ENCODE data around the gene SUN2.

The SUN2 gene

GRCh38 chr22:38699143-38699542 lies 56.7 kb downstream of the SUN2 start:
- DNase-seq (ENCODE audit: insufficient read length): no peak
- no peak for TF ChIP-seq TAF1 (IDR thresholded peaks at IDR 0.05; ENCODE audit: borderline replicate concordance, low read depth, low read length)
- no peak for TF ChIP-seq POLR2AphosphoS5 (IDR thresholded peaks at IDR 0.05; ENCODE audit: low read depth, low read length)
- TF ChIP-seq POLR2A (IDR thresholded peaks at IDR 0.05; ENCODE audit: low read depth, low read length): no peak
- FAIRE-seq: no peak

- no peak for TF ChIP-seq POLR2A (IDR thresholded peaks at IDR 0.05; ENCODE audit: low read depth, low read length)
- TF ChIP-seq POLR2AphosphoS5 (IDR thresholded peaks at IDR 0.05; ENCODE audit: low read depth, low read length): no peak
- no peak for TF ChIP-seq TAF1 (IDR thresholded peaks at IDR 0.05; ENCODE audit: borderline replicate concordance, low read depth, low read length)
- DNase-seq (ENCODE audit: insufficient read length): no peak
- FAIRE-seq: no peak
Measured at GRCh38 chr22:38698407-38699094, 57.2 kb downstream of the SUN2 start.

GRCh38 chr22:38697425-38698089 lies 58.2 kb downstream of the SUN2 start:
- DNase-seq (ENCODE audit: insufficient read length) (no peak), FAIRE-seq (no peak)
- TF ChIP-seq POLR2AphosphoS5 (IDR thresholded peaks at IDR 0.05; ENCODE audit: low read depth, low read length): no peak

GRCh38 chr22:38696606-38697424 lies 59.0 kb downstream of the SUN2 start:
- DNase-seq (ENCODE audit: insufficient read length): no peak
- no peak for FAIRE-seq
- TF ChIP-seq POLR2AphosphoS5 (IDR thresholded peaks at IDR 0.05; ENCODE audit: low read depth, low read length) (no peak), POLR2A (IDR thresholded peaks at IDR 0.05; ENCODE audit: low read depth, low read length) (no peak), TAF1 (IDR thresholded peaks at IDR 0.05; ENCODE audit: borderline replicate concordance, low read depth, low read length) (no peak)

- no peak for FAIRE-seq
- no peak for DNase-seq (ENCODE audit: insufficient read length)
- TF ChIP-seq POLR2AphosphoS5 (IDR thresholded peaks at IDR 0.05; ENCODE audit: low read depth, low read length) (no peak), TAF1 (IDR thresholded peaks at IDR 0.05; ENCODE audit: borderline replicate concordance, low read depth, low read length) (no peak), POLR2A (IDR thresholded peaks at IDR 0.05; ENCODE audit: low read depth, low read length) (no peak)
Measured at GRCh38 chr22:38694940-38695339, 60.9 kb downstream of the SUN2 start.

- no peak for TF ChIP-seq TAF1 (IDR thresholded peaks at IDR 0.05; ENCODE audit: borderline replicate concordance, low read depth, low read length)
- TF ChIP-seq POLR2AphosphoS5 (IDR thresholded peaks at IDR 0.05; ENCODE audit: low read depth, low read length): no peak
- no peak for TF ChIP-seq POLR2A (IDR thresholded peaks at IDR 0.05; ENCODE audit: low read depth, low read length)
- no peak for FAIRE-seq
- no peak for DNase-seq (ENCODE audit: insufficient read length)
Measured at GRCh38 chr22:38694049-38694448, 61.7 kb downstream of the SUN2 start.

- no peak for DNase-seq (ENCODE audit: insufficient read length)
- no peak for FAIRE-seq
- no peak for TF ChIP-seq TAF1 (IDR thresholded peaks at IDR 0.05; ENCODE audit: borderline replicate concordance, low read depth, low read length)
- TF ChIP-seq POLR2AphosphoS5 (IDR thresholded peaks at IDR 0.05; ENCODE audit: low read depth, low read length): no peak
- no peak for TF ChIP-seq POLR2A (IDR thresholded peaks at IDR 0.05; ENCODE audit: low read depth, low read length)
Measured at GRCh38 chr22:38689651-38690050, 66.1 kb downstream of the SUN2 start.

GRCh38 chr22:38685761-38686160 lies 70.0 kb downstream of the SUN2 start:
- TF ChIP-seq TAF1 (IDR thresholded peaks at IDR 0.05; ENCODE audit: borderline replicate concordance, low read depth, low read length): no peak
- TF ChIP-seq POLR2AphosphoS5 (IDR thresholded peaks at IDR 0.05; ENCODE audit: low read depth, low read length): 0 out of 2 replicates have a peak, but pooled peaks have one; percentile 16
- DNase-seq (ENCODE audit: insufficient read length) (no peak), FAIRE-seq (no peak)

GRCh38 chr22:38684895-38685294 lies 70.9 kb downstream of the SUN2 start:
- DNase-seq (ENCODE audit: insufficient read length): no peak
- no peak for FAIRE-seq
- no peak for TF ChIP-seq POLR2AphosphoS5 (IDR thresholded peaks at IDR 0.05; ENCODE audit: low read depth, low read length)
- TF ChIP-seq POLR2A (IDR thresholded peaks at IDR 0.05; ENCODE audit: low read depth, low read length): 0 out of 2 replicates have a peak, but pooled peaks have one; percentile 31
